Subcutaneous adipose tissue (tissue), 4 donors: Measurements from ENCODE around the gene MAT2A. TPM values are rescaled to one million over a fixed set of nuclear protein-coding genes. Genes with fewer than 3 reads are reported as not detected.

Experiments
- CTCF ChIP-seq: fragments of 450-650 bp; IDR thresholded peaks from one replicate; pipeline ENCODE4 v1.5.1; 2016; ENCODE audit warnings: low read depth, mild to moderate bottlenecking, control low read depth, antibody characterized with exemption, moderate library complexity
- total RNA-seq, 4 donors: library from RNA; depleted of rRNA; stranded (reverse); fragments of >200 nt; gene quantifications; one replicate each; pipeline ENCODE4 v1.1.0, GENCODE V29; 2016

The MAT2A gene
- total RNA-seq, 4 donors from 2014 or later: 181 to 259 (median 219) TPM

- no peak for TF ChIP-seq CTCF
Measured at GRCh38 chr2:85561280-85562212, 22.6 kb downstream of the MAT2A start, which contains the start of gene GGCX. GGCX (minus strand) TSS chr2:85561493; CDS start chr2:85561428, 65 bp downstream.

GRCh38 chr2:85564144-85564563, 25.2 kb downstream of the MAT2A start:
- TF ChIP-seq CTCF: no peak

GRCh38 chr2:85566265-85566664, 27.3 kb downstream of the MAT2A start:
- TF ChIP-seq CTCF: no peak

GRCh38 chr2:85575739-85576138, 36.8 kb downstream of the MAT2A start:
- TF ChIP-seq CTCF: no peak

- TF ChIP-seq CTCF: no peak
Measured at GRCh38 chr2:85577063-85577385, 38.1 kb downstream of the MAT2A start.

- TF ChIP-seq CTCF: no peak
Measured at GRCh38 chr2:85577386-85578242, 38.6 kb downstream of the MAT2A start, which contains the start of gene VAMP8. VAMP8 (plus strand) TSS chr2:85577586; CDS start chr2:85577647, 61 bp downstream.
